ENCODE results near the gene TNS3. TPM values are rescaled to one million over a fixed set of nuclear protein-coding genes. Genes with fewer than 3 reads are reported as not detected.

TNS3 gene
- total and polyA plus RNA-seq, 2 donors (not counting 1 experiment from before 2014, with no cell fraction given), result 11.4 to 77.5 TPM

DNA sequence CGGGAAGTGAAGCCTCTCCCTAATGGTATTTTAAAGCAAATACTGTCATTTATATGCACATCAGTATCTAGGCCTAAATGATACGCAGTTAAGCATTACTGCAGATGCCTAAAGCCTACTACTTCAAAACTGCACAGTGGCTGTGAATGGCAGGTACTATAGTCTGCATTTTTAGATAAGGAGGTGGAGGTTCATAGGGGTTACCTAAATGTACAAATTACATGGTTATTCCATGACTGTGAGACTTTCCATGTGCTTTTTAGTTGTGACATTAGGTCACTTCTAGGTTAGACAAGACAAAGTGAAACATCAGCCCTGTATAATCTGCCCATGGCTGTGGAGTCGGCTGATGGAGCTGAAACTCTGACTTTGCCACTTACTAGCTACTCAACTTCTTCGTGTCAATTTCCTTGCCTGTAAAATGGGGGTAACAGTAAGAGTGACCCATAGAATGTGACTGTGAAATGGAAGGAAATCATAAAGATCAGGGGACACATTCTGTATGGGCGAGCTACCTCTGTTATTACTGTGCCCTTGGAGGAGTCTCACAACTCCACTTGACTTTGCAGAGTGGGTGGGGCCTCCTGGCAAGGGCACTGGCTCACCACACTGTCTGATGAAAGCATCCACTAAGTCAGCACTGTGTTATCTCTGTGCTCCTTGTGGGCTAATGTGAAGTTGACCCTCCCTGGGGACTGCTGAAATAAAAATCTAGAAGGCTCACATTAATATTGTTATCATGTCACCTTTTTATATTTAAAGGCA lies 239.4 kb downstream of the TNS3 start:
- CTCF ChIA-PET, result no interaction called here
- Histone ChIP-seq H3K9ac (ENCODE audit: low read length) (no peak overlapping the region), H3K36me3 (replicated peaks in 1 of 2; ENCODE audit: control extremely low read depth in 1 of 2, control insufficient read depth in 1 of 2, extremely low read depth in 1 of 2, insufficient read depth in 2 of 2, low read length in 1 of 2) (peaks cover 0 to 32% of the 10 kb centered on the region in 2 experiments), H3K27me3 (replicated peaks in 1 of 4; ENCODE audit: control extremely low read depth in 1 of 4, control insufficient read depth in 3 of 4, insufficient read depth in 4 of 4, low read length in 3 of 4) (no peaks in the 10 kb centered on the region), H3K27ac (ENCODE audit: low read length in 2 of 2) (no peak overlapping the region), H2AFZ (ENCODE audit: insufficient read depth, low read depth, low read length, poor library complexity, severe bottlenecking) (no peak overlapping the region), H3K4me1 (ENCODE audit: control insufficient read depth in 2 of 2, insufficient read depth in 2 of 2, low read length in 2 of 2) (no peaks in the 10 kb centered on the region), H3K79me2 (ENCODE audit: control insufficient read depth, insufficient read depth, low read length) (no peaks in the 10 kb centered on the region), H3K9me3 (ENCODE audit: control extremely low read depth in 1 of 3, control insufficient read depth in 2 of 3, insufficient read depth in 1 of 3, low read length in 2 of 3) (peaks cover 0 to 3% (median 0%) of the 10 kb centered on the region in 3 donors), H3K4me3 (ENCODE audit: control extremely low read depth in 1 of 5, extremely low read depth in 1 of 5, insufficient read depth in 1 of 5, low read depth in 2 of 5, low read length in 4 of 5) (no peak overlapping the region), H4K20me1 (ENCODE audit: control insufficient read depth, insufficient read depth, low read length, poor library complexity, severe bottlenecking) (no peaks in the 10 kb centered on the region), H3K4me2 (replicated peaks; ENCODE audit: low read depth, low read length, poor library complexity, severe bottlenecking) (no peak overlapping the region)
- POLR2A ChIA-PET, result no interaction called here
- Mint-ChIP-seq H3K4me3 (no peak overlapping the region), H3K9me3 (ENCODE audit: insufficient read depth) (no peaks in the 10 kb centered on the region), H3K27me3 (no peaks in the 10 kb centered on the region), H3K4me1 (no peaks in the 10 kb centered on the region), H3K27ac (no peak overlapping the region)
- ATAC-seq (ENCODE audit: low read depth) (no peak), DNase-seq (no peak)
- WGBS (ENCODE audit: insufficient coverage), result 100% methylated on average over 2 of the region's 5 CpGs
- intact Hi-C loops (cut with micrococcal nuclease), result no loop called here
- TF ChIP-seq, protein P1, sequence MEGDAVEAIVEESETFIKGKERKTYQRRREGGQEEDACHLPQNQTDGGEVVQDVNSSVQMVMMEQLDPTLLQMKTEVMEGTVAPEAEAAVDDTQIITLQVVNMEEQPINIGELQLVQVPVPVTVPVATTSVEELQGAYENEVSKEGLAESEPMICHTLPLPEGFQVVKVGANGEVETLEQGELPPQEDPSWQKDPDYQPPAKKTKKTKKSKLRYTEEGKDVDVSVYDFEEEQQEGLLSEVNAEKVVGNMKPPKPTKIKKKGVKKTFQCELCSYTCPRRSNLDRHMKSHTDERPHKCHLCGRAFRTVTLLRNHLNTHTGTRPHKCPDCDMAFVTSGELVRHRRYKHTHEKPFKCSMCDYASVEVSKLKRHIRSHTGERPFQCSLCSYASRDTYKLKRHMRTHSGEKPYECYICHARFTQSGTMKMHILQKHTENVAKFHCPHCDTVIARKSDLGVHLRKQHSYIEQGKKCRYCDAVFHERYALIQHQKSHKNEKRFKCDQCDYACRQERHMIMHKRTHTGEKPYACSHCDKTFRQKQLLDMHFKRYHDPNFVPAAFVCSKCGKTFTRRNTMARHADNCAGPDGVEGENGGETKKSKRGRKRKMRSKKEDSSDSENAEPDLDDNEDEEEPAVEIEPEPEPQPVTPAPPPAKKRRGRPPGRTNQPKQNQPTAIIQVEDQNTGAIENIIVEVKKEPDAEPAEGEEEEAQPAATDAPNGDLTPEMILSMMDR (IDR thresholded peaks at IDR 0.05), result no peak
- TF ChIP-seq EZH2 (IDR thresholded peaks at IDR 0.05; ENCODE audit: borderline replicate concordance, insufficient read depth, low read depth, low read length, poor library complexity, severe bottlenecking), result no peak

DNA sequence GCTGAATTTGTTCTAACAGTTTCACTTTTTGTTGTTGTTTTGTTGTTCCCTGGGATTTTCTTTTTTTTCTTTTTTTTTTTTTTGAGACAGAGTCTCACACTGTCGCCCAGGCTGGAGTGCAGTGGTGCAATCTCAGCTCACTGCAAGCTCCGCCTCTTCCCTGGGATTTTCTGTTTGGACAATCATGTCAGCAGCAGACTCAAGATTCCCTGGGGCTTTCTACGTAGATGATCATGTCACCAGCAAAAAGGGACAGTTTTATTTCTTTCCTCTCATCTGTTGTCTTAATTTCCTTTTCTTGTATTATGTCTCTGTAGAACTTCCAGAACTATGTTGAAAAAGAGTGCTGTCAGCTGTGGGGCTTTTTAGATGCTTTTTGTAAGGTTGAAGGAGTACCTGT lies 241.4 kb downstream of the TNS3 start:
- H3K27ac Mint-ChIP-seq, result no peak overlapping the region
- H3K27ac ChIP-seq (ENCODE audit: low read length in 2 of 2), result no peak overlapping the region
- no peaks in the 10 kb centered on the region for H3K27me3 Mint-ChIP-seq
- H3K36me3 ChIP-seq (replicated peaks in 1 of 2; ENCODE audit: control extremely low read depth in 1 of 2, control insufficient read depth in 1 of 2, extremely low read depth in 1 of 2, insufficient read depth in 2 of 2, low read length in 1 of 2), result peaks cover 0 to 32% of the 10 kb centered on the region in 2 experiments
- WGBS (ENCODE audit: insufficient coverage), result 100% methylated on average over 3 of the region's 3 CpGs
- no peaks in the 10 kb centered on the region for H3K79me2 ChIP-seq (ENCODE audit: control insufficient read depth, insufficient read depth, low read length)
- no peaks in the 10 kb centered on the region for H4K20me1 ChIP-seq (ENCODE audit: control insufficient read depth, insufficient read depth, low read length, poor library complexity, severe bottlenecking)
- TF ChIP-seq, protein P1 (IDR thresholded peaks at IDR 0.05), result no peak
- TF ChIP-seq EZH2 (IDR thresholded peaks at IDR 0.05; ENCODE audit: borderline replicate concordance, insufficient read depth, low read depth, low read length, poor library complexity, severe bottlenecking), result no peak
- H3K27me3 ChIP-seq (replicated peaks in 1 of 4; ENCODE audit: control extremely low read depth in 1 of 4, control insufficient read depth in 3 of 4, insufficient read depth in 4 of 4, low read length in 3 of 4), result no peaks in the 10 kb centered on the region
- intact Hi-C loops (cut with micrococcal nuclease), result no loop called here
- no peaks in the 10 kb centered on the region for H3K4me1 Mint-ChIP-seq
- H3K9me3 Mint-ChIP-seq (ENCODE audit: insufficient read depth), result no peaks in the 10 kb centered on the region
- H3K4me2 ChIP-seq (replicated peaks; ENCODE audit: low read depth, low read length, poor library complexity, severe bottlenecking), result no peak overlapping the region
- DNase-seq (no peak), ATAC-seq (ENCODE audit: low read depth) (no peak)
- no peak overlapping the region for H3K4me3 Mint-ChIP-seq
- ChIA-PET POLR2A (interaction anchor here (0.7 kb wide), 1 partner anchor 492 kb away, joined by 4 read pairs; no protein-coding TSS in a partner anchor), CTCF (no interaction called here)
- H3K9ac ChIP-seq (ENCODE audit: low read length), result no peak overlapping the region
- no peak overlapping the region for H3K4me3 ChIP-seq (ENCODE audit: control extremely low read depth in 1 of 5, extremely low read depth in 1 of 5, insufficient read depth in 1 of 5, low read depth in 2 of 5, low read length in 4 of 5)
- no peak overlapping the region for H2AFZ ChIP-seq (ENCODE audit: insufficient read depth, low read depth, low read length, poor library complexity, severe bottlenecking)
- no peaks in the 10 kb centered on the region for H3K4me1 ChIP-seq (ENCODE audit: control insufficient read depth in 2 of 2, insufficient read depth in 2 of 2, low read length in 2 of 2)
- peaks cover 0 to 3% (median 0%) of the 10 kb centered on the region in 3 donors for H3K9me3 ChIP-seq (ENCODE audit: control extremely low read depth in 1 of 3, control insufficient read depth in 2 of 3, insufficient read depth in 1 of 3, low read length in 2 of 3)

Data from B cell (primary cell).